Endothelial cell of umbilical vein (primary cell): ENCODE results near the gene BNIPL.

Experiments
- EZH2 ChIP-seq: IDR thresholded peaks from 2 replicates; pipeline ENCODE4 v1.6.1; 2012; ENCODE audit warnings: borderline replicate concordance, low read depth, mild to moderate bottlenecking, moderate library complexity, low read length, inconsistent platforms; ENCODE audit not compliant: severe bottlenecking
- FOS ChIP-seq: IDR thresholded peaks from 2 replicates; pipeline ENCODE4 v1.6.1; 2011; ENCODE audit warnings: mild to moderate bottlenecking, low read length, moderate library complexity, borderline replicate concordance; ENCODE audit not compliant: insufficient read depth
- GATA2 ChIP-seq: IDR thresholded peaks from 2 replicates; pipeline ENCODE4 v1.7.0; 2011; ENCODE audit warnings: low read depth, mild to moderate bottlenecking, moderate library complexity, mixed read lengths, low read length; ENCODE audit not compliant: insufficient read length, insufficient read depth
- JUN ChIP-seq: IDR thresholded peaks from 2 replicates; pipeline ENCODE4 v1.6.1; 2011; ENCODE audit warnings: borderline replicate concordance, low read depth; ENCODE audit not compliant: insufficient read length, insufficient read depth
- MYC ChIP-seq: IDR thresholded peaks from one replicate; pipeline ENCODE4 v1.6.1; 2011; ENCODE audit warnings: mild to moderate bottlenecking, low read depth, low read length
- POLR2A ChIP-seq: IDR thresholded peaks from 2 replicates; pipeline ENCODE4 v1.6.1; 2012; ENCODE audit warnings: low read depth, mild to moderate bottlenecking, control low read depth, low read length
- POLR2AphosphoS5 ChIP-seq: IDR thresholded peaks from 2 replicates; pipeline ENCODE4 v1.6.1; 2012; ENCODE audit warnings: low read depth, mild to moderate bottlenecking, control low read depth, low read length, moderate library complexity; ENCODE audit not compliant: insufficient read depth
- TF ChIP-seq, protein P1 (sequence below), 2 donors: IDR thresholded peaks; 1 replicate in 1 of 2; 2 replicates in 1 of 2; pipeline ENCODE4 v1.5.1; 2011; ENCODE audit warnings: low read length in 2 of 2, mild to moderate bottlenecking in 2 of 2, moderate library complexity in 2 of 2, control low read depth in 1 of 2, inconsistent platforms in 1 of 2, low read depth in 1 of 2; ENCODE audit not compliant: insufficient read depth in 1 of 2; ENCODE audit errors: extremely low read depth in 1 of 2
- TF ChIP-seq, protein P2 (sequence below): IDR thresholded peaks from 2 replicates; pipeline ENCODE4 v1.6.1; 2011; ENCODE audit not compliant: insufficient read depth, insufficient read length

DNA sequence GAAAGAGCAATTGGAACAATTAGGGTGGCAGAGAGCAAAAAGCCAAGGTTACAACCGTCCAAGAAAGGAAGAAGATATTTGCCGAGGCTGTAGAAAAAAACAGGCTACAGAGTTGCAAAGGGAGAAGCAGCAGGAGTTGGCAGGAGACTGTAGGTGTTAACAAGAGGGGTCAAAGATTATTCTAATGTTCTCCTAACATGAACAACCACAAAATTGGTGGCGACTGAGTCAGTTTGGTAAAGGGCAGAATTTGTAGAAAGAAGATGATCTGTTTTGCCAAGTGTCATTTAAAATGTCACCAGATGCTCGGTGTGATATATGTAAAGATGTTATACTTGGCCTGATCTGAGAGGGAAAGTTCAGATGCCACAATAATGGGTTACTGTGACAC lies 28.5 kb upstream of the BNIPL start:
- TF ChIP-seq JUN (peak; percentile 81), POLR2A (no peak), EZH2 (no peak), MYC (no peak), POLR2AphosphoS5 (no peak), FOS (no peak), GATA2 (no peak)
- TF ChIP-seq, protein P1, sequence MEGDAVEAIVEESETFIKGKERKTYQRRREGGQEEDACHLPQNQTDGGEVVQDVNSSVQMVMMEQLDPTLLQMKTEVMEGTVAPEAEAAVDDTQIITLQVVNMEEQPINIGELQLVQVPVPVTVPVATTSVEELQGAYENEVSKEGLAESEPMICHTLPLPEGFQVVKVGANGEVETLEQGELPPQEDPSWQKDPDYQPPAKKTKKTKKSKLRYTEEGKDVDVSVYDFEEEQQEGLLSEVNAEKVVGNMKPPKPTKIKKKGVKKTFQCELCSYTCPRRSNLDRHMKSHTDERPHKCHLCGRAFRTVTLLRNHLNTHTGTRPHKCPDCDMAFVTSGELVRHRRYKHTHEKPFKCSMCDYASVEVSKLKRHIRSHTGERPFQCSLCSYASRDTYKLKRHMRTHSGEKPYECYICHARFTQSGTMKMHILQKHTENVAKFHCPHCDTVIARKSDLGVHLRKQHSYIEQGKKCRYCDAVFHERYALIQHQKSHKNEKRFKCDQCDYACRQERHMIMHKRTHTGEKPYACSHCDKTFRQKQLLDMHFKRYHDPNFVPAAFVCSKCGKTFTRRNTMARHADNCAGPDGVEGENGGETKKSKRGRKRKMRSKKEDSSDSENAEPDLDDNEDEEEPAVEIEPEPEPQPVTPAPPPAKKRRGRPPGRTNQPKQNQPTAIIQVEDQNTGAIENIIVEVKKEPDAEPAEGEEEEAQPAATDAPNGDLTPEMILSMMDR (IDR thresholded peaks at IDR 0.05; ENCODE audit: extremely low read depth in 1 of 2, insufficient read depth in 1 of 2, low read depth in 1 of 2, low read length in 2 of 2), result no peak
- TF ChIP-seq, protein P2, sequence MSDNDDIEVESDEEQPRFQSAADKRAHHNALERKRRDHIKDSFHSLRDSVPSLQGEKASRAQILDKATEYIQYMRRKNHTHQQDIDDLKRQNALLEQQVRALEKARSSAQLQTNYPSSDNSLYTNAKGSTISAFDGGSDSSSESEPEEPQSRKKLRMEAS, result no peak
